Endothelial cell of umbilical vein (primary cell): ENCODE results near the gene RASA2. TPM values are rescaled to one million over a fixed set of nuclear protein-coding genes. Genes with fewer than 3 reads are reported as not detected.

Experiments
- BruUV-seq: library from RNA; stranded (reverse); fragments of 400-500 nt; replicated peaks from 2 replicates; lab custom pipeline; 2021; lab: Mats Ljungman, UMichigan
- CTCF ChIA-PET: fragments of 300-600, 350-600 bp; sonication (Branson Sonifier 250); formaldehyde crosslinking; loops from one replicate; lab custom pipeline; 2021; ENCODE audit warnings: antibody characterized with exemption, inconsistent platforms; lab: Charles Lee
- POLR2A ChIA-PET: fragments of 300-600, 350-600 bp; sonication (Branson Sonifier 250); formaldehyde crosslinking; loops from one replicate; lab custom pipeline; 2021; ENCODE audit warnings: antibody characterized with exemption, inconsistent platforms; lab: Charles Lee
- DNase-seq: peaks from one replicate; pipeline ENCODE4 v3.0.0-alpha.2; 2011; ENCODE audit warnings: low read depth, low spot score
- FAIRE-seq: peaks from 2 replicates; lab custom pipeline; 2011; peaks lifted over from hg19 to GRCh38; lab: Jason Lieb, UNC
- H2AFZ ChIP-seq: 2 replicates; pipeline ENCODE4 v1.6.0; 2012; ENCODE audit warnings: low read depth, low read length, control low read depth, inconsistent platforms
- H3K27ac ChIP-seq: 2 replicates; pipeline ENCODE4 v1.5.1; 2011; ENCODE audit warnings: low read depth, mild to moderate bottlenecking, control low read depth, low read length, moderate library complexity; ENCODE audit not compliant: insufficient read depth
- H3K27me3 ChIP-seq, 2 experiments: 2 replicates each; pipeline versions ENCODE4 v1.6.0 to v1.6.1; 2011; ENCODE audit warnings: low read length in 2 of 2, mixed read lengths in 1 of 2; ENCODE audit not compliant: control insufficient read depth in 2 of 2, insufficient read depth in 2 of 2
- H3K36me3 ChIP-seq, 2 experiments: 2 replicates in 1 of 2; 3 replicates in 1 of 2; pipeline ENCODE4 v1.5.1; 2011; ENCODE audit warnings: low read length in 2 of 2, mild to moderate bottlenecking in 1 of 2, moderate library complexity in 1 of 2; ENCODE audit not compliant: control insufficient read depth in 2 of 2, insufficient read depth in 2 of 2; ENCODE audit errors: extremely low read depth in 1 of 2
- H3K4me1 ChIP-seq: 3 replicates; pipeline ENCODE4 v1.5.1; 2011; ENCODE audit warnings: mild to moderate bottlenecking, low read length; ENCODE audit not compliant: control insufficient read depth, insufficient read depth; ENCODE audit errors: extremely low read depth
- H3K4me2 ChIP-seq: 2 replicates; pipeline ENCODE4 v1.6.1; 2011; ENCODE audit warnings: low read length, control low read depth, mixed read lengths; ENCODE audit not compliant: insufficient read depth
- H3K4me3 ChIP-seq, 3 experiments: fragments of 200-600 bp in 1 of 3; sonication (generic), shearing (Covaris generic) in 1 of 3; replicated peaks in 1 of 3; 2 replicates each; pipeline ENCODE4 v1.5.1; 2011 to 2016; ENCODE audit warnings: control low read depth in 3 of 3, low read length in 3 of 3, mild to moderate bottlenecking in 2 of 3, inconsistent platforms in 1 of 3, low read depth in 1 of 3, moderate library complexity in 1 of 3; ENCODE audit not compliant: insufficient read depth in 1 of 3
- H3K79me2 ChIP-seq: 2 replicates; pipeline ENCODE4 v1.6.0; 2012; ENCODE audit warnings: low read length, inconsistent platforms; ENCODE audit not compliant: control insufficient read depth, insufficient read depth
- H3K9ac ChIP-seq: replicated peaks from 2 replicates; pipeline ENCODE3; 2011; ENCODE audit warnings: low read length, control low read depth; ENCODE audit not compliant: insufficient read depth; ENCODE audit errors: extremely low read depth
- H3K9me1 ChIP-seq: replicated peaks from 3 replicates; pipeline ENCODE4 v1.6.0; 2011; ENCODE audit warnings: mild to moderate bottlenecking, low read length; ENCODE audit not compliant: control insufficient read depth, insufficient read depth; ENCODE audit errors: extremely low read depth
- H3K9me3 ChIP-seq: replicated peaks from 2 replicates; pipeline ENCODE4 v1.5.1; 2012; ENCODE audit warnings: low read length, inconsistent platforms; ENCODE audit not compliant: control insufficient read depth, insufficient read depth
- H4K20me1 ChIP-seq: replicated peaks from 2 replicates; pipeline ENCODE3; 2011; ENCODE audit warnings: mild to moderate bottlenecking, low read length; ENCODE audit not compliant: control insufficient read depth, insufficient read depth; ENCODE audit errors: extremely low read depth
- EZH2 ChIP-seq: IDR thresholded peaks from 2 replicates; pipeline ENCODE4 v1.6.1; 2012; ENCODE audit warnings: borderline replicate concordance, low read depth, mild to moderate bottlenecking, moderate library complexity, low read length, inconsistent platforms; ENCODE audit not compliant: severe bottlenecking
- FOS ChIP-seq: IDR thresholded peaks from 2 replicates; pipeline ENCODE4 v1.6.1; 2011; ENCODE audit warnings: mild to moderate bottlenecking, low read length, moderate library complexity, borderline replicate concordance; ENCODE audit not compliant: insufficient read depth
- GATA2 ChIP-seq: IDR thresholded peaks from 2 replicates; pipeline ENCODE4 v1.7.0; 2011; ENCODE audit warnings: low read depth, mild to moderate bottlenecking, moderate library complexity, mixed read lengths, low read length; ENCODE audit not compliant: insufficient read length, insufficient read depth
- JUN ChIP-seq: IDR thresholded peaks from 2 replicates; pipeline ENCODE4 v1.6.1; 2011; ENCODE audit warnings: borderline replicate concordance, low read depth; ENCODE audit not compliant: insufficient read length, insufficient read depth
- MYC ChIP-seq: IDR thresholded peaks from one replicate; pipeline ENCODE4 v1.6.1; 2011; ENCODE audit warnings: mild to moderate bottlenecking, low read depth, low read length
- POLR2A ChIP-seq: IDR thresholded peaks from 2 replicates; pipeline ENCODE4 v1.6.1; 2012; ENCODE audit warnings: low read depth, mild to moderate bottlenecking, control low read depth, low read length
- POLR2AphosphoS5 ChIP-seq: IDR thresholded peaks from 2 replicates; pipeline ENCODE4 v1.6.1; 2012; ENCODE audit warnings: low read depth, mild to moderate bottlenecking, control low read depth, low read length, moderate library complexity; ENCODE audit not compliant: insufficient read depth
- dilution Hi-C: fragments of 300-500 bp; cut with MboI; formaldehyde crosslinking; loops from one replicate; pipeline ENCODE4 v1.15.0; 2019; ENCODE audit warnings: low sequenced_read_pairs; ENCODE audit not compliant: extremely low pct_ligation_motif_present
- intact Hi-C: fragments of 100-400 bp; cut with micrococcal nuclease; formaldehyde crosslinking; loops from one replicate; pipeline ENCODE4 v1.10.0; 2022
- polyA plus RNA-seq, 4 experiments: library from polyadenylated mRNA; depleted of rRNA in 3 of 4; stranded (reverse) in 3 of 4; unstranded in 1 of 4; fragments of >200 nt; gene quantifications; 2 replicates each; pipeline versions ENCODE4 v1.2.1 to v1.2.3, GENCODE V29; 2011 to 2012; ENCODE audit warnings: missing spikeins in 1 of 4
- total RNA-seq: library from RNA; stranded (reverse); gene quantifications from 2 replicates; pipeline ENCODE4 v1.2.3, GENCODE V29; 2021
- TF ChIP-seq, protein P1 (sequence below): IDR thresholded peaks from 2 replicates; pipeline ENCODE4 v1.6.1; 2011; ENCODE audit not compliant: insufficient read depth, insufficient read length
- TF ChIP-seq, protein P2 (sequence below), 2 donors: IDR thresholded peaks; 1 replicate in 1 of 2; 2 replicates in 1 of 2; pipeline ENCODE4 v1.5.1; 2011; ENCODE audit warnings: low read length in 2 of 2, mild to moderate bottlenecking in 2 of 2, moderate library complexity in 2 of 2, control low read depth in 1 of 2, inconsistent platforms in 1 of 2, low read depth in 1 of 2; ENCODE audit not compliant: insufficient read depth in 1 of 2; ENCODE audit errors: extremely low read depth in 1 of 2

Gene RASA2
- total and polyA plus RNA-seq, 2 donors (not counting 3 experiments of a cell fraction or from before 2014, with no cell fraction given): 3.1 to 20.2 TPM

DNA sequence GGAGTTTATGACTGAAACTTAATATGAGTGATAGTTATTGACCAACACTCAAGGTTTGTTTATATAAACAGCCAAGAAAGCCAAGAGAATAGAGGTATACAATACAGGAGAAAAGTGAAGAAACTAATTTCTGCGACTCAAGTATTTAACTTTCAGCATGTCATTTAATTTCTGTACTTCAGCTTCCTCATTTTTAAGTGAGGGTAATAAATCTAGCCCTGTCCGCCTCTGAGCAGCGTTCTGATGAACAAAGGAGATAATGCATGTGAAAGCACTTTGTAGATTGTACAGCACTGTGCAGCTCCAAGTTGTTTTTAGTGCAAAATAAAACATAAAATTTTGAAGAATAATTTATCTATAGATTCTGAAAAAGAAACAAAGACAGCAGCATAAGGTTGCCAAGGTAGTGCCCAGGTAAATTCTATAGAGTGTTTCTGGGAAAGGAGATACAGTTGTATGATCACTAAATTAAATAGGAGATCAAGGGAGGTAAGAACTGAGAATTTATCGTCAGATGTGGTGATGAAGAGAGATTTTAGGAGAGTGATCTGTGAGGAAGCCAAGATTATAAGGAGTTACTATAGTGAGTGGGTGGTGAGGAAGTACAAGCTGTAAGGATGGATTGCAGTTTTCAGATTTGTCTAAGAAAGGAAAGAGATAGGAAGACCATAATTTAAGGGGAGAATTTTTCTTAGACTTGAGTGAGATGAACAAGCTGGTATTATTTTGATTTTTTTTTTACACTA is 71.3 kb downstream of the RASA2 start:
- no peak overlapping the region for H2AFZ ChIP-seq
- H3K36me3 ChIP-seq: peaks cover 0 to 12% of the 10 kb centered on the region in 2 experiments
- dilution Hi-C loops (no loop called here), intact Hi-C loops (loop anchor here (2.0 kb wide), 2 partner anchors 19 to 71 kb away; partner anchors contain the start of gene RASA2)
- no peak overlapping the region for H3K4me2 ChIP-seq
- no peak overlapping the region for H3K27ac ChIP-seq
- H4K20me1 ChIP-seq: no peaks in the 10 kb centered on the region
- no peak overlapping the region for H3K4me3 ChIP-seq
- no peaks in the 10 kb centered on the region for H3K9me1 ChIP-seq
- H3K79me2 ChIP-seq: peaks cover 35% of the 10 kb centered on the region
- H3K27me3 ChIP-seq: no peaks in the 10 kb centered on the region
- BruUV-seq: no TSS peak
- H3K9me3 ChIP-seq: no peaks in the 10 kb centered on the region
- H3K9ac ChIP-seq: no peak overlapping the region
- ChIA-PET CTCF (interaction anchor here (1.0 to 2.2 kb wide), 6 partner anchors 14 to 254 kb away, joined by 3 to 26 read pairs (median 3); no protein-coding TSS in a partner anchor), POLR2A (no interaction called here)
- TF ChIP-seq, protein P1, sequence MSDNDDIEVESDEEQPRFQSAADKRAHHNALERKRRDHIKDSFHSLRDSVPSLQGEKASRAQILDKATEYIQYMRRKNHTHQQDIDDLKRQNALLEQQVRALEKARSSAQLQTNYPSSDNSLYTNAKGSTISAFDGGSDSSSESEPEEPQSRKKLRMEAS: no peak
- TF ChIP-seq POLR2AphosphoS5 (no peak), JUN (no peak), MYC (no peak), GATA2 (no peak), EZH2 (no peak), POLR2A (no peak), FOS (no peak)
- TF ChIP-seq, protein P2, sequence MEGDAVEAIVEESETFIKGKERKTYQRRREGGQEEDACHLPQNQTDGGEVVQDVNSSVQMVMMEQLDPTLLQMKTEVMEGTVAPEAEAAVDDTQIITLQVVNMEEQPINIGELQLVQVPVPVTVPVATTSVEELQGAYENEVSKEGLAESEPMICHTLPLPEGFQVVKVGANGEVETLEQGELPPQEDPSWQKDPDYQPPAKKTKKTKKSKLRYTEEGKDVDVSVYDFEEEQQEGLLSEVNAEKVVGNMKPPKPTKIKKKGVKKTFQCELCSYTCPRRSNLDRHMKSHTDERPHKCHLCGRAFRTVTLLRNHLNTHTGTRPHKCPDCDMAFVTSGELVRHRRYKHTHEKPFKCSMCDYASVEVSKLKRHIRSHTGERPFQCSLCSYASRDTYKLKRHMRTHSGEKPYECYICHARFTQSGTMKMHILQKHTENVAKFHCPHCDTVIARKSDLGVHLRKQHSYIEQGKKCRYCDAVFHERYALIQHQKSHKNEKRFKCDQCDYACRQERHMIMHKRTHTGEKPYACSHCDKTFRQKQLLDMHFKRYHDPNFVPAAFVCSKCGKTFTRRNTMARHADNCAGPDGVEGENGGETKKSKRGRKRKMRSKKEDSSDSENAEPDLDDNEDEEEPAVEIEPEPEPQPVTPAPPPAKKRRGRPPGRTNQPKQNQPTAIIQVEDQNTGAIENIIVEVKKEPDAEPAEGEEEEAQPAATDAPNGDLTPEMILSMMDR (IDR thresholded peaks at IDR 0.05; ENCODE audit: extremely low read depth in 1 of 2, insufficient read depth in 1 of 2, low read depth in 1 of 2, low read length in 2 of 2): no peak
- no peak for FAIRE-seq
- DNase-seq: no peak
- H3K4me1 ChIP-seq: peaks cover 33% of the 10 kb centered on the region
